Bronchial epithelial cell (primary cell): ENCODE data around the gene CCR9. TPM values are rescaled to one million over a fixed set of nuclear protein-coding genes. Genes with fewer than 3 reads are reported as not detected.

Experiments
- DNase-seq: peaks from one replicate; pipeline ENCODE4 v3.0.0-alpha.2; 2010; ENCODE audit warnings: low read depth
- FAIRE-seq: peaks from 2 replicates; lab custom pipeline; 2011; peaks lifted over from hg19 to GRCh38; lab: Jason Lieb, UNC
- H3K27me3 ChIP-seq: 2 replicates; pipeline ENCODE4 v1.5.1; 2011; ENCODE audit warnings: low read length; ENCODE audit not compliant: control insufficient read depth, insufficient read depth
- H3K36me3 ChIP-seq: 2 replicates; pipeline ENCODE4 v1.5.1; 2011; ENCODE audit warnings: low read length; ENCODE audit not compliant: control insufficient read depth, insufficient read depth
- H3K4me3 ChIP-seq: 2 replicates; pipeline ENCODE4 v1.5.1; 2011; ENCODE audit warnings: mild to moderate bottlenecking, low read depth, low read length, control low read depth
- total RNA-seq: library from RNA; depleted of rRNA; stranded (reverse); fragments of >200 nt; gene quantifications from 2 replicates; pipeline ENCODE4 v1.2.1, GENCODE V29; 2014
- TF ChIP-seq, protein P1 (sequence below): IDR thresholded peaks from 2 replicates; pipeline ENCODE4 v1.5.1; 2011; ENCODE audit warnings: mild to moderate bottlenecking, moderate library complexity, low read length, control low read depth, inconsistent platforms; ENCODE audit not compliant: insufficient read depth, severe bottlenecking

The CCR9 gene
- total RNA-seq, 1 donor from 2014 or later: not detected

DNA sequence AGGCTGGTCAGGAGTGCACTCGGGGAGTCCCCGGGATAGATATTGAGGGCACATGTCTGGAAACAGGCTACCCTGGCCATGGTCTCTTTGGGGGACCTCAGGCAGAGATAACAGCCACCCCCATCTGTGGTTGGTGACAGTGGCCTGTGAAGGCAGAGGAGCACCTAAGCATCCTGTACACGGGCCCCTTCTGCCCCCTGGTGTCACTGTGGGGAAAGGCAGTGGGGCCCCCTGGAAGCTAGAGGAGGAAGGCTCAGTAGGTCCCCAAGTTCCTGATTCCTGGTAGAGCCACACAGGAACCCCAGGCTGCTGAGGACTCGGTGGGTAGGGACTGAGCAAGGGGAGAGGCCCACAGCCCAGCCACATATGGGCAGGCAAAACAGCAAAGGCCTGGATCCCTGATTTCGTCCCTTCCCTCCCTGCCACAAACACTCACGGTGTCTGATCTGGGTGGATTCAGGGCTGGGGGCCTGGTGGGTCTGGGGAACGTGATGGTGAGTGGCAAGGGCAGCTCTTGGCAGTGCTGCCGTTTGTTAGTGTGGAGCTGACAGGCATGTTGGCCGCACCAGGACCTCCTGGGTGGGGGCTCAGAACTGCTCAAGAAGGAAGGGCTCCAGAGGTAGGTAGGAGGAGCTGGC, 42.8 kb downstream of the CCR9 start:
- TF ChIP-seq, protein P1, sequence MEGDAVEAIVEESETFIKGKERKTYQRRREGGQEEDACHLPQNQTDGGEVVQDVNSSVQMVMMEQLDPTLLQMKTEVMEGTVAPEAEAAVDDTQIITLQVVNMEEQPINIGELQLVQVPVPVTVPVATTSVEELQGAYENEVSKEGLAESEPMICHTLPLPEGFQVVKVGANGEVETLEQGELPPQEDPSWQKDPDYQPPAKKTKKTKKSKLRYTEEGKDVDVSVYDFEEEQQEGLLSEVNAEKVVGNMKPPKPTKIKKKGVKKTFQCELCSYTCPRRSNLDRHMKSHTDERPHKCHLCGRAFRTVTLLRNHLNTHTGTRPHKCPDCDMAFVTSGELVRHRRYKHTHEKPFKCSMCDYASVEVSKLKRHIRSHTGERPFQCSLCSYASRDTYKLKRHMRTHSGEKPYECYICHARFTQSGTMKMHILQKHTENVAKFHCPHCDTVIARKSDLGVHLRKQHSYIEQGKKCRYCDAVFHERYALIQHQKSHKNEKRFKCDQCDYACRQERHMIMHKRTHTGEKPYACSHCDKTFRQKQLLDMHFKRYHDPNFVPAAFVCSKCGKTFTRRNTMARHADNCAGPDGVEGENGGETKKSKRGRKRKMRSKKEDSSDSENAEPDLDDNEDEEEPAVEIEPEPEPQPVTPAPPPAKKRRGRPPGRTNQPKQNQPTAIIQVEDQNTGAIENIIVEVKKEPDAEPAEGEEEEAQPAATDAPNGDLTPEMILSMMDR: peak; percentile 86
- H3K36me3 ChIP-seq: peaks cover 18% of the 10 kb centered on the region

GRCh38 chr3:45931496-45931895, 45.2 kb downstream of the CCR9 start:
- TF ChIP-seq, protein P1: no peak
- no peak for DNase-seq
- H3K27me3 ChIP-seq: no peaks in the 10 kb centered on the region
- no peak overlapping the region for H3K4me3 ChIP-seq
- peaks cover 20% of the 10 kb centered on the region for H3K36me3 ChIP-seq
- no peak for FAIRE-seq

More for the DNA sequence above, 42.8 kb downstream of the CCR9 start:
- H3K4me3 ChIP-seq: no peak overlapping the region
- no peaks in the 10 kb centered on the region for H3K27me3 ChIP-seq
- DNase-seq (peak; percentile 17), FAIRE-seq (no peak)

- FAIRE-seq (no peak), DNase-seq (no peak)
- Histone ChIP-seq H3K36me3 (peaks cover 22% of the 10 kb centered on the region), H3K4me3 (no peak overlapping the region), H3K27me3 (no peaks in the 10 kb centered on the region)
- TF ChIP-seq, protein P1: no peak
These were observed 45.8 kb downstream of the CCR9 start for GRCh38 chr3:45932112-45932511.

DNA sequence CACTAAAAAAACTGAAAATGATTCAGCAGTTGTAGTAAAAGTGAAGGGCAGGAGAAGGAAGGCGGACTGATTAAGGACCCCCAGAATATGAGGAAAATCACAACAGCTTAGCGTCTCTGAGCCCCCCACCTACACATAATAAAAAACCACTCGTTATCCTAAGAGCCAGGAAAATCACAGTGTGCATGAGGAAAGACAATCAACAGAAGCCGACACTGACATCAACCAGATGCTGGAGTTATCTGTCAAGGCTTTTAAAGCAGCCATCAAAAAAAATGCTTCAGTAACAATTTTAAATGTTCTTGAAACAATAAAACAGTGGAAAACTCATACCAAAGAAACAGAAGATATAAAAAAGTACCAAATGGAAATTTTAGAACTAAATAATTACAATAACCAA, 47.2 kb downstream of the CCR9 start:
- Histone ChIP-seq H3K27me3 (no peaks in the 10 kb centered on the region), H3K36me3 (peaks cover 14% of the 10 kb centered on the region), H3K4me3 (no peak overlapping the region)
- DNase-seq (no peak), FAIRE-seq (no peak)
- TF ChIP-seq, protein P1: no peak

GRCh38 chr3:45936261-45936660, 49.9 kb downstream of the CCR9 start:
- DNase-seq (no peak), FAIRE-seq (no peak)
- H3K36me3 ChIP-seq: peaks cover 4% of the 10 kb centered on the region

More at GRCh38 chr3:45936261-45936660, 49.9 kb downstream of the CCR9 start:
- TF ChIP-seq, protein P1: no peak
- Histone ChIP-seq H3K4me3 (no peak overlapping the region), H3K27me3 (no peaks in the 10 kb centered on the region)
